CD4-positive, alpha-beta T cell treated with Interferon alpha-2 for 1 hour (primary cell): ENCODE data around the gene SLC51A.
"Not testable (repeated sequence)": the region's sequence is repeated elsewhere in the genome, so short reads cannot be mapped to it uniquely, and the experiment has no call there.

Source experiments
- DNase-seq, 2 donors: peaks; one replicate each; pipeline ENCODE4 v3.0.0-alpha.2; 2020 to 2022

The SLC51A gene

DNA sequence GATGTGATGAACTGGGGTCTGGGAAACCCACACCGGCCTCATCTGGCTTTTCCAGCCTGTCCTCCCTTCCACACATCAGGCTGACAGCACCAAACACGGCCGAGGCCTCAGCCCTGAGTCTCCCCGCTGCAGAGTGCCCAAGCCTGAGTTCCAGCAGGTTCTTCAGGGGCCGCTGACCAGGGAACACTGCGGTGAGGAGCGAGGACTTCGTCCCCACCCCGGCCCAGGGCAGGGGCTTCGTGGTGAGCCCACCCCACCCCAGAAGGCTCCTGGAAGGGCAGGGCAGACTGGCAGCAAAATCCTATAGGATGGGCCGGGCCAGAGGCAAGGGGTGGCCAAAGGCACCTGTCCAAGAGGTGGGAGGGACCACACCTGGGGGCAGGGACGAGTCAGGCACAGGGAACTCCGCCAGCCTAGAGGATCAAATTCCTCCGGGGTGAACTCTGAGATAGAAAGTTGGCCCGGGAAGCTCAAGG, at the start of gene SLC51A:
Gene SLC51A (plus strand): TSS at position 446 of the 476 bp plus-strand sequence. CDS start 179 bp downstream, outside the sequence.
- no peak for DNase-seq

DNA sequence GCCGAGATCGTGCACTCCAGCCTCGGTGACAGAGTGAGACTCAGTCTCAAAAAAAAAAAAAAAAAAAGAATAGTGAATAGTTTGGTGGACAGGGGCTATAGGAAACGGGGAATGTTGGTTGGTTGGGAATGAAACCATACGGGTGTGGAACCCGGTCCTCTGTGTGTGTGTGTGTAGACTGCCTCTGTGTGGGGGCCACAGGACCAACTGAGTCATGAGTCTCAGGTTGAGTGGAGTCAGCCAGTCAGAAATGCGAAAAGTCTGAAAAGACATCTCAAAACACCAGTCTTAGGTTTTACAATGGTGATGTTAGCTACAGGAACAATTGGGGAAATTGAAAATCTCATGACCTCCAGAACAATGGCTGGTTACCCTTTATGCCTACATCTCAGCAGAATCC, 49.6 kb upstream of the SLC51A start:
- DNase-seq = no peak

- DNase-seq = no peak
Measured at GRCh38 chr3:196168808-196169391, 47.4 kb upstream of the SLC51A start.

GRCh38 chr3:196169836-196170240, 46.5 kb upstream of the SLC51A start:
- peak in 1 of 2 donors; percentile 24 for DNase-seq

DNA sequence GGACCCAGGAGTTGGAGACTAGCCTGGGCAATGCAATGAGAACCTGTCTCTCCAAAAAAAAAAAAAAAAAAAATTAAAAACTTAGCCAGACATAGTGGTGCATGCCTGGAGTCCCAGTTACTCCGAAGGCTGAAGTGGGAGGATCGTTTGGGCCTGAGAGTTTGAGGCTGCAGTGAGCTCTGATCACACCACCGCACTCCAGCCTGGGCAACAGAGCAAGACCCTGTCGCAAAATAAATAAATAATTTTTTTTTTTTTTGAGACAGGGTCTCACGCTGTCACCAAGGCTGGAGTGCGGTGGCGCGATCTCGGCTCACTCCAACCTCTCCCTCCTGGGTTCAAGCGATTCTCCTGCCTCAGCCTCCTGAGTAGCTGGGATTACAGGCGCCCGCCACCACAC, 46.0 kb upstream of the SLC51A start:
- DNase-seq = not testable (repeated sequence)

DNA sequence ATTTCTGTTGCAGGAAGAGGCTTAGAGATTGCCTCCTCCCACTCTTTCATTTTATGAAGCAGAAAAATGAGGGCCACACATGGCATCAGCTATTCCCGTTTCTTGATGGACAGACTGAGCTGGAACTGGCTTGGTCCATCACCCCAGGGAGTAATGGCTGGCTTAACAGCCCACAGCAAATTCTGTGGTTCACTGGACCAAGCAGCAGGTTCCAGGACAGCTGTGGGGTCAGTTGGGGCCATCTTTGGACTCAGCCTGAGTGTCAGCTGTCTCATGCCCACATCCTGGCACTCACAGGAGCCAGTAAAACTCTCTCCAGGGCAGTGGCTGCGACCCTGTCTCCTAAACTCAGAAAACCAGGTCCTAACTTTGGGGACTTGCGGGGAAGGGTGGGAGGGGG, 41.7 kb upstream of the SLC51A start:
- DNase-seq = no peak

- DNase-seq = no peak
Measured at GRCh38 chr3:196175116-196175625, 41.2 kb upstream of the SLC51A start.

- no peak for DNase-seq
Measured at GRCh38 chr3:196175722-196176121, 40.6 kb upstream of the SLC51A start.

- no peak for DNase-seq
Measured at GRCh38 chr3:196177567-196177966, 38.8 kb upstream of the SLC51A start.

DNA sequence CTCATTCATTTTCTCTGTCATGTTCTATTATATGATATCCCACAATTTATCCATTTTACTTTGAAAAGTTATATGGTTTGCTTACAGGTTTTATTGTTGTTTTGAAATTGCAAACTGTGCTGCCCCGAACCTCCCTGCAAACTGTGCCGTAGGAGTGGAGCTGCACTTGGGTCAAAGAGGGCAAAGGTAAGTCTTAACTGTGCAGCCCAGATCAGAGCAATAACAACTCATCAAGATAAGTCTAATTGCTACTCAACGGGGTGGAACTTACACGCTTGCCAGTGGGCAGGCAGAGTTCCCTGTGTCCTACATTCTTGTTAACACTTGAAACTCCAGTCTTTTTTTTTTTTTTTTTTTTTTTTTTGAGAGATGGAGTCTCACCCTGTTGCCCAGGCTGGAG, 38.4 kb upstream of the SLC51A start:
- DNase-seq = no peak

- no peak for DNase-seq
Measured at GRCh38 chr3:196178993-196179379, 37.3 kb upstream of the SLC51A start.

DNA sequence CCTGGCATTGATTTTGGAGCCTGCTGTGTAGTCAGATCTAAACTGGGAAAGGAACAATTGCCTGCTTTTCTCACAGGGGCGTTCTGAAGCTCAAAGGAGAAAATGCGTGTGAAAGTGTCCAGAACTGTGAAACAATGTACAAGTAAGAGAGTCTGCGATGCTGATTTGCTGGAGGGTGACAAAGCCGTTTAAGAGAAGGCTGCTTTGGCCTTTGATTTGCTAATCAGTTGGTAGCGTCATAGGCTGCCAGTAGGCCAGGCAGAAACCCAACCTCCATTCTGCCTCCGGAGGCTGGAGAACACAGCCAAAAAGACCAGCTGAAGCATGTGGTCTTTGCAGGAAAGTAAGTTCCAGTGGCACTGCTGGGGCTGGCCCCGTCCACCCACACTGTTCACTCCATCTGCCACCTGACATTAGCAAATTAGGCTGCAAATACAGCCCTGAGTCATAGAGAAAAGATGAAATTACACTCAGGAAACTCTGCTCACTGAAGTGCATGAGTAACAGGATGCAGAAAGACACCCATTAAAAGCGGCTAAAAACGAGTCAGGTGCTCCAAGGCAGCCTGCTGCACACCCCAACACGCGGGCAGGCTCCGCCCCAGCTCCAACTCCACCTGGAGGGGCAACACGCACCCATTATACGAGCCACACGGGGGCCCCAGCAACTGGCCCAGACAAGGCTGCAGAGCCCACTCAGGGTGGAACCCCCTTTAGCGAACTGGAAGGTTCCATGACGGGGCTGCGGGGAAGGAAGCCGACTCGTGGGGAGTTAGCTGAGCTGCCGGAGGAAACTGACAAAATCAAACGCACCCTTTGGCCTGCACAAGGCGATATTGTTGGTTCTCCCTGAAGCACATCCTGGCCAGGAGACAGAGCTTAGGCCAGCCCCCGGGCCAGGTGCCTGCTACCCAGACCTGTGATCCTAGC, 36.7 kb upstream of the SLC51A start:
- peak; percentile 81 to 89 for DNase-seq

DNA sequence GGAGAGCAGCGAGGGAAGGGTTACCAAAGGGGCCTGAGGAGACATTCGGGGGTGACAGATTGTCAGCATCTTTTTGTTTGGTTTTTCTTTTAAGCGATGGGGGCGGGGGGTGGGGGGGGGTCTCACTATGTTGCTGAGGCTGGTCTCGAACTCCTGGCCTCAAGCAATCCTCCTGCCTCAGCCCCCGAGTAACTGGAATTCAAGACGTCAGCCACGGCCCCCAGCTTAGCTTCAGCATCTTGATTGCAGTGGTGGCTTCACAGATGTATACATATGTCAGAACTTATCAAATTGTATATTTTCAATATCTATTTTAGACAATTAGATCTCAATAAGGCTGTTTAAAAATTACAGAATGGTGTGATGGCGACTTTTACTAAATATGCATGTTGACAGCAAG, 36.0 kb upstream of the SLC51A start:
- DNase-seq = no peak

- no peak for DNase-seq
Measured at GRCh38 chr3:196181127-196181546, 35.2 kb upstream of the SLC51A start.

GRCh38 chr3:196184169-196184432, 32.2 kb upstream of the SLC51A start:
- not testable (repeated sequence) for DNase-seq

- no peak for DNase-seq
Measured at GRCh38 chr3:196184881-196185280, 31.5 kb upstream of the SLC51A start.

GRCh38 chr3:196186651-196187573, 29.4 kb upstream of the SLC51A start:
- peak in 1 of 2 donors; percentile 36 for DNase-seq

DNA sequence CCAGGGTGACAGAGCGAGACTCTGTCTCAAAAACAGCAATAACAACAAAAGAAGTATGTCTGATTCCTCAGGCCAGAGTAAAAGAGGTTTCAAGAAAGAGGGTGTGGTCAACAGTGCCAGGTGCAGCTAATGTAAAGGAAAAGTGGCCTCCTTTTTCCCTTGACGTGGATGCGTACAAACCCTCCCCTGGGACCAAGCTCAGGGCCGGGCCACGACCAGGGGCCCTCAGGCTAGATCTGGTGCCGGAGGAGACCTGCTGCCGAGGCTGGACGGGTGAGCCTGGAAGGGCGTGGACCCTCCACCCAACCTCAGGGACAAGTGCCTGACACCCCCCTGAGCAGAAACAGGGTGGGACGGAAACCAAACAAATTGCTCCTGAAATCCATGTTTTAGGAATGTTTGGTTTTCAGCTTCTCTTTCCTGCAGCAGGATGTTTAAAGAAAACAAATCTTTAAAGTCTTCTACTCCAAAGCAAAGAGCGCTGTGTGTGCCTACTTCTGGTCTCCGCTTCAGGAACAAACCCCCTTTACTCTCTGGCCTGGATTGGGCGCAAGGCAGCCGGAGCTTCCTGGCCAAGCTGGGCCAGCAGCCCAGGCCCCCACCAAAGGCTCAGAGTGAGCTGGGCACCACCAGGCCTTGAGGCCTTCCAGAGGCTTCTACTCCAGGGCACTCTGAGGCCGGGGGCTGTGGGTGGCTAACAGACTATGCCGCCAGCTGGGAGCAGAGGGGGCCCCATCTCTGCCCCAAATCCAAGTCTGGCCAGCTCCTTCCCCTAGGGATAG, 26.6 kb upstream of the SLC51A start:
- no peak for DNase-seq

DNA sequence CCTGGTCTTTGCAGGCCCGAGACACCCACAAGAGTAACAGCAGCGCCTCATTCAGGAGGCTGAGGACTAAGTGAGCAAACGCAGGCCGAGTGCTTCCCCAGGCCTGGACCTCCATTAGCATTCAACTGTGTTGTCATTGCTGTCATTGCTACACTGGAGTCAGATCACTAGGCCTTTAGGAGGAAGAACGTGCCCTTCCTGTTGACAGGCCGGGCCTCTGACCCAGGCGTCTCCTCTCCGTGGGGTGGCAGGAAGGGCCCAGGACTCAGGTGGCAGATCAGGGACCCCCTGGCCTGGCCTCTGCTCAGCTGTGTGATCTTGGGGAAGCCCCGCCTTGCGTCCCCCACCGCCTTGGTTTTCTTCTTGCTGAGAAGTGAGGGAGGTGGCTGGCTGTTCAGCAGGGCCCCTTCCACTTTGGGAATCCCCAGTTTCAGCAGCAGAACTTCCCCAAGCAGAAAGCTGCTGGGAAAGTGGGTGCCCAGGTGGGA, 24.3 kb upstream of the SLC51A start:
- peak; percentile 72 to 83 for DNase-seq

DNA sequence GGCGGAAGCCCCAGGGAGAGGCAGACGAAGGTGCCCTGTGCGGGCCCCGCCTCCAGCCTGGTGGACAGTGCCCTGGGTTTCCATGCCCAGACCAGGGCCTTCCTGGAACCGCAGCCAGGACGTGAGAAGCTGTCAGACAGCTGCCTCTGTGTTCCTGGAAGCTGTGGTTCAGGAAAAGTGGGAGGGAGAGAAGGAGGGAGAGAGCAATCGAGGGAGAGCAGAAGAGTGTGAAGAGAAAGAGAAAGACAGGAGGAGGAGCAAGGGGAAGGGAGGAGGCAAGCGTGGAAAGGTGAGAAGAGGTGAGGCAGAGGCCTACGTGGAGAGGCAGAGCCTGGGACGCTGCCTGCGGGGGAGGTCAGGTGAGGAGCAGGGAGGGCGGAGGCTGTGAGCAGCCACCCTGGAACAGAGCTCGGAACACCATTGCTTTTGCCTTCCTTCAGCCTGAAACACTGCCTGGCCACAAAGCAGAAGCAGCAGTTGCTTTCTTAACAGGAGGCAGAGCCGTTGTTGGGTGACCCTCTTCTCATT, 23.7 kb upstream of the SLC51A start:
- DNase-seq = no peak

DNA sequence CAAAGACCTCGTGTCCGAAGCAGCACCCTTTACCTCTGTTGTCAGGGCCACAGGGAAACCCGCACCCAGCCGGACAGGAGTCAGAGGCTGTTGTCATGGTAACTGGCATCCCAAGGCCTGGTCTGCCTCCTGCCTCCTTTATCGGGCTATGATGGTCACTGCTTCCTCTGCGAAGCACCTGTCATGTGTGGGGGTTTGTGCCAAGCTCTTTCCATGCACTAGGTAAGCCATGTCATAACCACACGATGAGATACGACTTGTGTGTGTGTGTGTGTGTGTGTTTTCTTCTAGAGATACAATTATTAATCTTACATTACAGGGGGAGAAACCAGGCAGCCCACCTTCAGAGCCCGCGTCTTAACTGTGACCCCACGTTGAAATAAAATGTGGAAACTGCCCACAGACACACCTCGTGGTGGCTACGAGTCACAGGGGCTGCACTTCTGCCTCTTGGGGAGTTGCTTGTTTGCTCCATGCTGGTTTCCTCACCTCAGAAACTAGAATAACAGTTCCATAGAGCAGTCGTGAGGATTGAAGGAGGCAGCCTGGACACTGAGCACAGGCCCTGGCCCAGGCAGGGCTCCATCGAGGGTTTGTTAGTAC, 23.1 kb upstream of the SLC51A start:
- no peak for DNase-seq
